Measurements from ENCODE around the gene CTNND2. TPM values are rescaled to one million over a fixed set of nuclear protein-coding genes. Genes with fewer than 3 reads are reported as not detected.
A peak's percentile ranks its signal among the peaks of the same experiment; 100 is the strongest.

CTNND2 gene
- total RNA-seq, 1 donor from 2014 or later, result 1.1 TPM

GRCh38 chr5:11398728-11399127 is 505.5 kb downstream of the CTNND2 start:
- no peak for DNase-seq (ENCODE audit: low spot score)
- no peak for ATAC-seq

- ATAC-seq, result no peak
Measured at GRCh38 chr5:11397549-11397948, 506.7 kb downstream of the CTNND2 start.

GRCh38 chr5:11396917-11397316 is 507.3 kb downstream of the CTNND2 start:
- DNase-seq (ENCODE audit: low spot score), result no peak
- ATAC-seq, result no peak

More at GRCh38 chr5:11397549-11397948, 506.7 kb downstream of the CTNND2 start:
- no peak for DNase-seq (ENCODE audit: low spot score)

GRCh38 chr5:11394933-11395332 is 509.3 kb downstream of the CTNND2 start:
- DNase-seq (ENCODE audit: low spot score) (no peak), ATAC-seq (no peak)

- no peak for ATAC-seq
Measured at GRCh38 chr5:11390291-11390767, 513.9 kb downstream of the CTNND2 start.

GRCh38 chr5:11387382-11387781 is 516.9 kb downstream of the CTNND2 start:
- ATAC-seq, result no peak
- DNase-seq (ENCODE audit: low spot score), result no peak

More at GRCh38 chr5:11390291-11390767, 513.9 kb downstream of the CTNND2 start:
- DNase-seq (ENCODE audit: low spot score), result no peak

- DNase-seq (ENCODE audit: low spot score) (no peak), ATAC-seq (no peak)
Measured at GRCh38 chr5:11386398-11386797, 517.8 kb downstream of the CTNND2 start.

- DNase-seq (ENCODE audit: low spot score) (no peak), ATAC-seq (no peak)
Measured at GRCh38 chr5:11385901-11386293, 518.3 kb downstream of the CTNND2 start.

GRCh38 chr5:11385251-11385900 is 518.9 kb downstream of the CTNND2 start:
- ATAC-seq (no peak), DNase-seq (ENCODE audit: low spot score) (no peak)

- no peak for DNase-seq (ENCODE audit: low spot score)
- peak; percentile 54 for ATAC-seq
Measured at GRCh38 chr5:11384441-11385250, 519.6 kb downstream of the CTNND2 start.

GRCh38 chr5:11383506-11384095 is 520.6 kb downstream of the CTNND2 start:
- DNase-seq (ENCODE audit: low spot score) (no peak), ATAC-seq (no peak)

- no peak for DNase-seq (ENCODE audit: low spot score)
- no peak for ATAC-seq
Measured at GRCh38 chr5:11378461-11378860, 525.8 kb downstream of the CTNND2 start.

- ATAC-seq (no peak), DNase-seq (ENCODE audit: low spot score) (no peak)
Measured at GRCh38 chr5:11377896-11378295, 526.4 kb downstream of the CTNND2 start.

- ATAC-seq (no peak), DNase-seq (ENCODE audit: low spot score) (no peak)
Measured at GRCh38 chr5:11372191-11372590, 532.1 kb downstream of the CTNND2 start.

GRCh38 chr5:11371021-11371420 is 533.2 kb downstream of the CTNND2 start:
- no peak for DNase-seq (ENCODE audit: low spot score)
- ATAC-seq, result no peak

GRCh38 chr5:11364531-11364930 is 539.7 kb downstream of the CTNND2 start:
- ATAC-seq (no peak), DNase-seq (ENCODE audit: low spot score) (no peak)

- DNase-seq (ENCODE audit: low spot score), result no peak
- no peak for ATAC-seq
Measured at GRCh38 chr5:11363631-11364178, 540.5 kb downstream of the CTNND2 start.

- DNase-seq (ENCODE audit: low spot score) (no peak), ATAC-seq (no peak)
Measured at GRCh38 chr5:11361768-11362167, 542.5 kb downstream of the CTNND2 start.

GRCh38 chr5:11357928-11358327 is 546.3 kb downstream of the CTNND2 start:
- DNase-seq (ENCODE audit: low spot score) (no peak), ATAC-seq (no peak)

GRCh38 chr5:11355491-11355890 is 548.8 kb downstream of the CTNND2 start:
- ATAC-seq (no peak), DNase-seq (ENCODE audit: low spot score) (no peak)

GRCh38 chr5:11346336-11346735 is 557.9 kb downstream of the CTNND2 start:
- DNase-seq (ENCODE audit: low spot score) (no peak), ATAC-seq (no peak)
